Activated CD4-positive, alpha-beta memory T cell treated with anti-CD3 and anti-CD28 coated beads for 36 hours (primary cell): ENCODE results near the gene LTO1. TPM values are rescaled to one million over a fixed set of nuclear protein-coding genes. Genes with fewer than 3 reads are reported as not detected.

Source experiments
- CTCF ChIA-PET: fragments of 350-600 bp; sonication (Branson Sonifier 250); formaldehyde crosslinking; loops from one replicate; lab custom pipeline; 2021; ENCODE audit warnings: antibody characterized with exemption, inconsistent platforms; lab: Charles Lee
- POLR2A ChIA-PET: fragments of 350-600 bp; sonication (Branson Sonifier 250); formaldehyde crosslinking; loops from one replicate; lab custom pipeline; 2021; ENCODE audit warnings: antibody characterized with exemption; lab: Charles Lee
- DNase-seq: peaks from one replicate; pipeline ENCODE4 v3.0.0-alpha.2; 2020
- H3K27ac Mint-ChIP-seq: one replicate; pipeline ENCODE4 v1.8.0; 2021; ENCODE audit warnings: mixed read lengths
- H3K27me3 Mint-ChIP-seq: one replicate; pipeline ENCODE4 v1.8.0; 2021; ENCODE audit warnings: mixed read lengths
- H3K36me3 Mint-ChIP-seq: one replicate; pipeline ENCODE4 v1.8.0; 2021; ENCODE audit warnings: mixed read lengths
- H3K4me1 Mint-ChIP-seq: one replicate; pipeline ENCODE4 v1.8.0; 2021; ENCODE audit warnings: low read depth, mixed read lengths
- H3K4me3 Mint-ChIP-seq: one replicate; pipeline ENCODE4 v1.8.0; 2021; ENCODE audit warnings: mild to moderate bottlenecking, mixed read lengths
- H3K9me3 Mint-ChIP-seq: one replicate; pipeline ENCODE4 v1.8.0; 2021; ENCODE audit warnings: mixed read lengths
- intact Hi-C: fragments of 100-400 bp; cut with micrococcal nuclease; formaldehyde crosslinking; loops from one replicate; pipeline ENCODE4 v1.15.1; 2023
- total RNA-seq, 2 experiments: library from RNA; stranded (reverse); gene quantifications; one replicate each; pipeline ENCODE4 v1.2.3, GENCODE V29; 2021

LTO1 gene
- total RNA-seq, 2 experiments from 2014 or later: 16.3 to 16.7 TPM

GRCh38 chr11:69661413-69661715, 13.8 kb downstream of the LTO1 start:
- ChIA-PET CTCF (interaction anchor here (1.3 to 2.3 kb wide), 4 partner anchors 8 to 369 kb away, joined by 3 to 10 read pairs (median 3); no protein-coding TSS in a partner anchor), POLR2A (no interaction called here)
- no peak for DNase-seq
- Mint-ChIP-seq H3K4me3 (no peak overlapping the region), H3K27me3 (no peaks in the 10 kb centered on the region), H3K9me3 (no peaks in the 10 kb centered on the region), H3K27ac (no peak overlapping the region), H3K4me1 (no peaks in the 10 kb centered on the region), H3K36me3 (peaks cover 6% of the 10 kb centered on the region)
- intact Hi-C loops: no loop called here

GRCh38 chr11:69660001-69660500, 15.1 kb downstream of the LTO1 start:
- CTCF ChIA-PET: interaction anchor here (1.4 to 2.3 kb wide), 3 partner anchors 10 to 15 kb away, joined by 4 to 10 read pairs (median 5); partner anchors contain the start of gene LTO1
- H3K4me1 Mint-ChIP-seq: no peaks in the 10 kb centered on the region
- no peaks in the 10 kb centered on the region for H3K27me3 Mint-ChIP-seq
- intact Hi-C loops: no loop called here
- no peaks in the 10 kb centered on the region for H3K9me3 Mint-ChIP-seq
- POLR2A ChIA-PET: no interaction called here
- DNase-seq: no peak
- no peak overlapping the region for H3K27ac Mint-ChIP-seq
- no peak overlapping the region for H3K4me3 Mint-ChIP-seq
- H3K36me3 Mint-ChIP-seq: peaks cover 6% of the 10 kb centered on the region

- no peaks in the 10 kb centered on the region for H3K4me1 Mint-ChIP-seq
- no peak for DNase-seq
- peaks cover 6% of the 10 kb centered on the region for H3K36me3 Mint-ChIP-seq
- no peak overlapping the region for H3K4me3 Mint-ChIP-seq
- intact Hi-C loops: no loop called here
- H3K9me3 Mint-ChIP-seq: no peaks in the 10 kb centered on the region
- ChIA-PET POLR2A (no interaction called here), CTCF (interaction anchor here (1.4 to 1.7 kb wide), 2 partner anchors 11 to 15 kb away, joined by 4 to 5 read pairs; partner anchors contain the start of gene LTO1)
- H3K27ac Mint-ChIP-seq: no peak overlapping the region
- H3K27me3 Mint-ChIP-seq: no peaks in the 10 kb centered on the region
Observed at GRCh38 chr11:69659591-69659990, 15.6 kb downstream of the LTO1 start.

GRCh38 chr11:69658626-69659450, 16.3 kb downstream of the LTO1 start:
- Mint-ChIP-seq H3K4me1 (no peaks in the 10 kb centered on the region), H3K4me3 (no peak overlapping the region), H3K9me3 (no peaks in the 10 kb centered on the region), H3K27me3 (no peaks in the 10 kb centered on the region), H3K36me3 (no peaks in the 10 kb centered on the region), H3K27ac (no peak overlapping the region)
- ChIA-PET CTCF (interaction anchor here (1.4 to 1.7 kb wide), 2 partner anchors 12 to 16 kb away, joined by 4 to 5 read pairs; partner anchors contain the start of gene LTO1), POLR2A (no interaction called here)
- intact Hi-C loops: no loop called here
- no peak for DNase-seq

GRCh38 chr11:69657911-69658625, 17.1 kb downstream of the LTO1 start:
- no peak for DNase-seq
- no peaks in the 10 kb centered on the region for H3K27me3 Mint-ChIP-seq
- no peaks in the 10 kb centered on the region for H3K4me1 Mint-ChIP-seq
- no peak overlapping the region for H3K27ac Mint-ChIP-seq
- intact Hi-C loops: no loop called here
- no peaks in the 10 kb centered on the region for H3K36me3 Mint-ChIP-seq
- no peaks in the 10 kb centered on the region for H3K9me3 Mint-ChIP-seq
- ChIA-PET POLR2A (no interaction called here), CTCF (interaction anchor here (0.7 kb wide), 1 partner anchor 532 kb away, joined by 3 read pairs; no protein-coding TSS in a partner anchor)
- H3K4me3 Mint-ChIP-seq: no peak overlapping the region

- intact Hi-C loops: no loop called here
- POLR2A ChIA-PET: no interaction called here
- Mint-ChIP-seq H3K4me3 (no peak overlapping the region), H3K36me3 (no peaks in the 10 kb centered on the region), H3K27ac (no peak overlapping the region), H3K27me3 (no peaks in the 10 kb centered on the region), H3K9me3 (no peaks in the 10 kb centered on the region), H3K4me1 (no peaks in the 10 kb centered on the region)
- DNase-seq: no peak
- CTCF ChIA-PET: interaction anchor here (0.7 to 2.3 kb wide), 2 partner anchors 13 to 533 kb away, joined by 3 to 11 read pairs; no protein-coding TSS in a partner anchor
Observed at GRCh38 chr11:69657456-69657910, 17.7 kb downstream of the LTO1 start.

GRCh38 chr11:69656536-69657455, 18.4 kb downstream of the LTO1 start:
- Mint-ChIP-seq H3K4me3 (no peak overlapping the region), H3K27ac (no peak overlapping the region), H3K9me3 (no peaks in the 10 kb centered on the region), H3K4me1 (no peaks in the 10 kb centered on the region), H3K27me3 (no peaks in the 10 kb centered on the region), H3K36me3 (no peaks in the 10 kb centered on the region)
- ChIA-PET CTCF (interaction anchor here (2.3 kb wide), 1 partner anchor 14 kb away, joined by 11 read pairs; no protein-coding TSS in a partner anchor), POLR2A (no interaction called here)
- intact Hi-C loops: no loop called here
- no peak for DNase-seq

GRCh38 chr11:69655479-69656428, 19.4 kb downstream of the LTO1 start:
- Mint-ChIP-seq H3K9me3 (no peaks in the 10 kb centered on the region), H3K4me1 (no peaks in the 10 kb centered on the region), H3K27ac (no peak overlapping the region), H3K4me3 (no peak overlapping the region), H3K36me3 (no peaks in the 10 kb centered on the region), H3K27me3 (no peaks in the 10 kb centered on the region)
- ChIA-PET POLR2A (no interaction called here), CTCF (interaction anchor here (2.3 kb wide), 1 partner anchor 15 kb away, joined by 11 read pairs; no protein-coding TSS in a partner anchor)
- intact Hi-C loops: no loop called here
- no peak for DNase-seq

GRCh38 chr11:69654660-69655478, 20.3 kb downstream of the LTO1 start:
- Mint-ChIP-seq H3K36me3 (no peaks in the 10 kb centered on the region), H3K27ac (no peak overlapping the region), H3K4me1 (no peaks in the 10 kb centered on the region), H3K4me3 (no peak overlapping the region), H3K27me3 (no peaks in the 10 kb centered on the region), H3K9me3 (no peaks in the 10 kb centered on the region)
- DNase-seq: no peak
- CTCF ChIA-PET: interaction anchor here (2.3 kb wide), 1 partner anchor 16 kb away, joined by 11 read pairs; no protein-coding TSS in a partner anchor
- intact Hi-C loops: no loop called here
- POLR2A ChIA-PET: no interaction called here
